HL-60 (cell line): ENCODE results near the gene PITX2.

ENCODE experiments used
- DNase-seq, 2 experiments: peaks; one replicate each; pipeline ENCODE4 v3.0.0-alpha.2; 2010 to 2020; ENCODE audit warnings: low read depth in 1 of 2, low spot score in 1 of 2
- H3K27ac ChIP-seq: fragments of 250-450 bp; sonication (Bioruptor Pico); replicated peaks from 2 replicates; pipeline ENCODE4 v1.5.1; 2020; ENCODE audit warnings: mild to moderate bottlenecking, moderate library complexity
- H3K27me3 ChIP-seq: fragments of 250-450 bp; sonication (Bioruptor Pico); 2 replicates; pipeline ENCODE4 v1.5.1; 2021; ENCODE audit warnings: mild to moderate bottlenecking, moderate library complexity; ENCODE audit not compliant: insufficient read depth, poor library complexity, severe bottlenecking
- H3K4me3 ChIP-seq: replicated peaks from 2 replicates; pipeline ENCODE4 v1.5.1; 2011; ENCODE audit warnings: mild to moderate bottlenecking, control low read depth, low read length; ENCODE audit not compliant: insufficient read depth
- GABPA ChIP-seq: IDR thresholded peaks from 2 replicates; pipeline ENCODE4 v1.6.1; 2012; ENCODE audit warnings: low read depth
- POLR2AphosphoS5 ChIP-seq: IDR thresholded peaks from 2 replicates; pipeline ENCODE4 v1.6.1; 2012; ENCODE audit warnings: low read depth
- SPI1 ChIP-seq: IDR thresholded peaks from 2 replicates; pipeline ENCODE4 v1.6.1; 2012; ENCODE audit warnings: low read depth, mild to moderate bottlenecking, borderline replicate concordance
- long read RNA-seq: library from polyadenylated mRNA; unstranded; transcript quantifications from one replicate; pipeline ENCODE4 v2.0.0, GENCODE V29; 2020
- TF ChIP-seq, protein P1 (sequence below): IDR thresholded peaks from 2 replicates; pipeline ENCODE4 v1.6.1; 2012; ENCODE audit warnings: low read depth; ENCODE audit not compliant: insufficient replicate concordance
- TF ChIP-seq, protein P2 (sequence below): IDR thresholded peaks from one replicate; pipeline ENCODE4 v1.5.1; 2011; ENCODE audit warnings: low read length, control low read depth, inconsistent platforms; ENCODE audit not compliant: insufficient read depth

Gene PITX2
- long read RNA-seq = 0 reads

DNA sequence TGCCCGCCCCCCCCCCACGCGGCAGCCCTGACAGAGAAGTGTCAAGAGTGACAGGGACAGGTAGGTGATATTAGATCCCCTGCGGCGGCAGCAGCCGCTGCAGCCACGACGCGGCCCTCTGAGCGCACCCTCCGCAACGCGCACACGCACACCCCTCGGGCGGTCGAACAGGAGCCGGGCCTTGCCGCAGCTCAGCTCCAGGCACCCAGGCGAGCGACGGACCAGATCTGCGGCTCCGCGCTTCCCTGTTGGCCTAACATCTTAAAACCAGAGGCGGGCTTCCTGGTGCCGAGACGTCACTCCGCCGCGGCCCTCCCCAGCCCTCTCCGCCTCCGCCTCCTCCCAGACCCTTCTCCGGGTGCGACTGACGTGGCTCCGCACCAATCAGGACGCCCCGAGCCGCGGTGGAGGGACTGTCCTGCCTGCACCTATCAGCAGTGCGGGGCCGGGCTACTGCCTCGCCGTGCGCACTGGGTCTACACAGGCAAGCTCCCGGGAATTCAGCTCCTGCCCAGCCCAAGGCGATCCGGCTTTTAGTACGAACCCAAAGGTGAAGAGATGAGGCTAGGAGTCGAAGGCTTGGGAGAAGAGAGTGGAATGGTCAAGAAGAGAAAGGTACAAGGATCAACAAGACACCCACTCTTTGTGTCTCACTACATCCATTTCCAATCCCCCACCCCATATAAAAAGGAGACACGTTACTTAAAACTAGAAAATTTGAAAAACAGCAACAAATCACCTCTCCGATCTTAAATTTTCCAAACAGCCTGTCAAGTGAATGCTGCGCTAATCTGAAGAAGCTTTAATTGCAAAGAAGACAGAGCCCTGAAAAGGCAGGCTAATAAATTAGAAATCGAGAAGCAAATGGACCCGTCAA, at the start of gene PITX2:
PITX2 (minus strand) TSS at position 237 of the 877 bp plus-strand sequence. CDS start 617 bp downstream, outside the sequence.
- TF ChIP-seq SPI1 (no peak), GABPA (no peak), POLR2AphosphoS5 (no peak)
- TF ChIP-seq, protein P1, sequence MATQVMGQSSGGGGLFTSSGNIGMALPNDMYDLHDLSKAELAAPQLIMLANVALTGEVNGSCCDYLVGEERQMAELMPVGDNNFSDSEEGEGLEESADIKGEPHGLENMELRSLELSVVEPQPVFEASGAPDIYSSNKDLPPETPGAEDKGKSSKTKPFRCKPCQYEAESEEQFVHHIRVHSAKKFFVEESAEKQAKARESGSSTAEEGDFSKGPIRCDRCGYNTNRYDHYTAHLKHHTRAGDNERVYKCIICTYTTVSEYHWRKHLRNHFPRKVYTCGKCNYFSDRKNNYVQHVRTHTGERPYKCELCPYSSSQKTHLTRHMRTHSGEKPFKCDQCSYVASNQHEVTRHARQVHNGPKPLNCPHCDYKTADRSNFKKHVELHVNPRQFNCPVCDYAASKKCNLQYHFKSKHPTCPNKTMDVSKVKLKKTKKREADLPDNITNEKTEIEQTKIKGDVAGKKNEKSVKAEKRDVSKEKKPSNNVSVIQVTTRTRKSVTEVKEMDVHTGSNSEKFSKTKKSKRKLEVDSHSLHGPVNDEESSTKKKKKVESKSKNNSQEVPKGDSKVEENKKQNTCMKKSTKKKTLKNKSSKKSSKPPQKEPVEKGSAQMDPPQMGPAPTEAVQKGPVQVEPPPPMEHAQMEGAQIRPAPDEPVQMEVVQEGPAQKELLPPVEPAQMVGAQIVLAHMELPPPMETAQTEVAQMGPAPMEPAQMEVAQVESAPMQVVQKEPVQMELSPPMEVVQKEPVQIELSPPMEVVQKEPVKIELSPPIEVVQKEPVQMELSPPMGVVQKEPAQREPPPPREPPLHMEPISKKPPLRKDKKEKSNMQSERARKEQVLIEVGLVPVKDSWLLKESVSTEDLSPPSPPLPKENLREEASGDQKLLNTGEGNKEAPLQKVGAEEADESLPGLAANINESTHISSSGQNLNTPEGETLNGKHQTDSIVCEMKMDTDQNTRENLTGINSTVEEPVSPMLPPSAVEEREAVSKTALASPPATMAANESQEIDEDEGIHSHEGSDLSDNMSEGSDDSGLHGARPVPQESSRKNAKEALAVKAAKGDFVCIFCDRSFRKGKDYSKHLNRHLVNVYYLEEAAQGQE = no peak
- TF ChIP-seq, protein P2, sequence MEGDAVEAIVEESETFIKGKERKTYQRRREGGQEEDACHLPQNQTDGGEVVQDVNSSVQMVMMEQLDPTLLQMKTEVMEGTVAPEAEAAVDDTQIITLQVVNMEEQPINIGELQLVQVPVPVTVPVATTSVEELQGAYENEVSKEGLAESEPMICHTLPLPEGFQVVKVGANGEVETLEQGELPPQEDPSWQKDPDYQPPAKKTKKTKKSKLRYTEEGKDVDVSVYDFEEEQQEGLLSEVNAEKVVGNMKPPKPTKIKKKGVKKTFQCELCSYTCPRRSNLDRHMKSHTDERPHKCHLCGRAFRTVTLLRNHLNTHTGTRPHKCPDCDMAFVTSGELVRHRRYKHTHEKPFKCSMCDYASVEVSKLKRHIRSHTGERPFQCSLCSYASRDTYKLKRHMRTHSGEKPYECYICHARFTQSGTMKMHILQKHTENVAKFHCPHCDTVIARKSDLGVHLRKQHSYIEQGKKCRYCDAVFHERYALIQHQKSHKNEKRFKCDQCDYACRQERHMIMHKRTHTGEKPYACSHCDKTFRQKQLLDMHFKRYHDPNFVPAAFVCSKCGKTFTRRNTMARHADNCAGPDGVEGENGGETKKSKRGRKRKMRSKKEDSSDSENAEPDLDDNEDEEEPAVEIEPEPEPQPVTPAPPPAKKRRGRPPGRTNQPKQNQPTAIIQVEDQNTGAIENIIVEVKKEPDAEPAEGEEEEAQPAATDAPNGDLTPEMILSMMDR = no peak
- Histone ChIP-seq H3K27ac (no peak within 1 kb of the TSS), H3K27me3 (peaks cover 89% of the 10 kb centered on the region), H3K4me3 (peak within 1 kb of the TSS; percentile 7)
- DNase-seq = peak in 1 of 2 experiments; percentile 5

DNA sequence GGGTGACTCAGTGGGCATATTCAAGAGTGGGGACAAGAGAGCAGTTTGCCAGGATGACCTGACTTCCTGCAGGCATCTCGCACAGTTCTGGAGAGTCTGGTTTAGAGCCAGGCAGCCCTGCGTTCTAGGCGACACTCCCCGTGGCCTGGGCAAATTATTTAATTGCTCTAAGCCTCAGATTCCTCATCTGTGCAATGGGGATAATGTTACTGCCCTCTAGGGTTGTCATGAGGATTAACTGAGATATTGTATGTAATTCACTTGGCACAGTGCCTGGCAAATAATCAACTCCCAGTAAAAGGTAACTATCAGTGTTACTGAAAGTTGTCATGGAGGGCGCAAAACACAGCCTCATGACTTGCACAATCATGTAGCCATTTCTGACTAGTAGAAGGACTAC, 48.8 kb upstream of the PITX2 start:
- TF ChIP-seq SPI1 (no peak), POLR2AphosphoS5 (no peak), GABPA (no peak)
- TF ChIP-seq, protein P2 = no peak
- TF ChIP-seq, protein P1 = no peak
- H3K27me3 ChIP-seq = no peaks in the 10 kb centered on the region
- no peak overlapping the region for H3K4me3 ChIP-seq
- H3K27ac ChIP-seq = no peak overlapping the region
- no peak for DNase-seq

DNA sequence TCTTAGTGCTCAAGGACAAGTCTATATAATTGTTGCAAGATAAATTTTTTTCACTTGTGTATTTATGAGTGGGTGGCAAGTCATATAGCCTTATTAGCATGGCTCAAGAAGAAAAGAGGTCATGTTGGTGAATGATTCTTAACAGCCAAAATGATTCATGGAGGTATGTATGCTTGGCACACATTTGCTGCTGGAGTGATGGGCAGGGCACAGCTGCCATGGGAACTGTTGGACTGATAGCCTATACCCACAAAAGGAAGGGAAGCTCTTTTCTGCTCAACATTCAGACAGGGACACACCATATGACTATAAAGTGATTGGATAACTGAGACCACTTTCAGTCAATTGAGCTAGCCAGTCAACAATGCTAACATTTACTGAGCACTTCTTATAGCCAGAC, 46.8 kb upstream of the PITX2 start:
- Histone ChIP-seq H3K27me3 (no peaks in the 10 kb centered on the region), H3K4me3 (no peak overlapping the region), H3K27ac (no peak overlapping the region)
- TF ChIP-seq, protein P2 = no peak
- TF ChIP-seq, protein P1 = no peak
- no peak for TF ChIP-seq SPI1
- no peak for TF ChIP-seq POLR2AphosphoS5
- no peak for TF ChIP-seq GABPA
- no peak for DNase-seq
